GM19099 (cell line): ENCODE measurements around the gene CPE.

ENCODE experiments used
- POLR2A ChIP-seq: IDR thresholded peaks from 3 replicates; pipeline ENCODE4 v1.6.1; 2011; ENCODE audit warnings: low read depth; ENCODE audit not compliant: insufficient read length; ENCODE audit errors: extremely low read depth

CPE gene

DNA sequence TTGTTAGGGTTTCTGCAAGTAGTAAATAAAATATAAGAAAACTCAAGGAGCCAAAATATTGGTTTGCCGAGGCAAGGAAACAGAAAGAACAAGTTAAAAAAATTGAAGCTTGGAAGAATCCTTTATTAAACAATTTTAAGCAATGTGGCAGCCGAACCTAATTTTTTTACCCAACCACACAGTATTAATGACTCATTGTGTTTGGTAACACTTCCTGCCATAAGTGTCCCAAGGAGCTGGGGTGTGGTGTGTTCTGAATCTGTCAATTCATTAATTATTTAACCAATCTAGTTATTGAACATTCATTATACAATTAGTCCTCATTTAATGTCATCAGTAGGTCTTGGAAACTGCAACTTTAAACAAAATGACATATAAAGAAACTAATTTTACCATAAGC, 19.3 kb upstream of the CPE start:
- TF ChIP-seq POLR2A = no peak

DNA sequence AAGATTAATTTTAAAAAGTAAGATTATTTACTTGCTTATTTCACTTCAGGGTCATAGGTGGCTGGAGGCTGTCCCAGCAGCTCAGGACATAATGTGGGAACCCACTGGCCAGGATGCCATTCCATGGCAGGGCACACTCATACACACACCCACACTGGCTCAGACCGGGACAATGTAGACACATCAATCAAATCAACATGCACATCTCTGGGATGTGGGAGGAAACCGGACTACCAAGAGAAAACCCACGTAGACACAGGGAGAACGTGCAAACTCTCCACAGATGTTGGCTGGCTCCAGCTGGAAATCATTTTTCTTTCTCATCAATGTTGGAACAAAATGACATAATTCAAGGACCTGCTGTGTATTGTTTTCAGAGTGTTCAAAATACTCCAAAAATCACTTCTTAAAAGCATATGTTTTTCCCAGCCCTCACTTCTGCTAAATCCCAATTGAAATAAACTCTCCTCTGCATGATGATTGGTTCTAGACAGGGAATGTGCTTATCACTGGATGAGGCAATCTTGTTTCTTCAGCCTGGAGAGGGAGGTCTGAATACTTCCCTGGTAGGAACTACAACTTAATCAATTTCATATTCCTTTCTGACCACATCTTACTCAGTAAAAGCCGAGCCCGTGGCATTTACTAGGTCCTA, 18.6 kb upstream of the CPE start:
- TF ChIP-seq POLR2A = no peak

DNA sequence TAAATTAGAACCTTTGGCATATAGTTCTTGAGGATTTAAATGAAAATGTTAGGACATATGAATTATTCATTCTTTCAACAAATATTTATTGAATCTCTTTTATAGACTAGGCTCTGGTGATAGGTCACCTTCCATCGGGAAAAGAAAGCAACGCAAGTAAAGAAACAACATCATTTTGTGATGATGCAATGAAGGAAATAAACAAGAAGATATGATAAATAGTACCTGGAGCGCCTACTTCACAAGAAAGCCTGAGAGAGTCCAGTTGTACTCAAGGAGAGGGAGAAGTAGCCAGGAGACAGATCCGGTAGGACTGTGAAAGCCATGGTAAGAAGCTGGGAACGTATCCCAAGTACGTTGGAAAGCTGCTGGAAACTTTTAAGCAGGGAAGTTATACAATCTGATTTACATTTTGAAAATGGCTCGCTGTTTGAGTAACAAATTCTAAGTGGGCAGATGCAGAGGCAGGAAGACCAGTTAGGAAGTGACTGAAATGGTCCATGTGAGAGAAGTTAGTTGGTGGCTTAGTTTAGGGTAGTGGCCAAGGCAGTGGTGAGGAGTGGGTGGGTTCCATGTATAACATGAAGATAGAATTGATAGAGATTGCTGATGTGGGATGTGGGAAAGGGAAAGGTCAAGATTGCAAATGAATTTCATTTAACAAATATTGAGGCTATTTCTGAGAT, 17.7 kb upstream of the CPE start:
- no peak for TF ChIP-seq POLR2A

DNA sequence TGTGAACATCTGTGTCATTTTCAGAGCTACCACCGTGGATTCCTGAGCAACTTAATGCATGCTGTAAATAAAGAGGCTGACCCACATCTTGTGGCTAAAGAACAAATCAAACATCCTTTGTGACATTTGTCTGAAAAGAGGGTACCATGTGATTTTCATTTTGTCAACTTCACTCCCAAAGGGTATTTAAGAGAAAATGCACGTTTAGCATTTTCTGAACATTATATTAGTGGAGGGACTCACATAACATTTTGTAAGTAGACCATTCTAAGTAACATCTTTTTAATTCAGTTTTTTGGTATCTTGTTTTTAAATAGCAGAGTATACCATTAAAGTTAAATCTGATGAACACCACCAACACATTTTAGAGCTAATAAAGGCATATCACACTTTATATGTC, 17.0 kb upstream of the CPE start:
- no peak for TF ChIP-seq POLR2A

DNA sequence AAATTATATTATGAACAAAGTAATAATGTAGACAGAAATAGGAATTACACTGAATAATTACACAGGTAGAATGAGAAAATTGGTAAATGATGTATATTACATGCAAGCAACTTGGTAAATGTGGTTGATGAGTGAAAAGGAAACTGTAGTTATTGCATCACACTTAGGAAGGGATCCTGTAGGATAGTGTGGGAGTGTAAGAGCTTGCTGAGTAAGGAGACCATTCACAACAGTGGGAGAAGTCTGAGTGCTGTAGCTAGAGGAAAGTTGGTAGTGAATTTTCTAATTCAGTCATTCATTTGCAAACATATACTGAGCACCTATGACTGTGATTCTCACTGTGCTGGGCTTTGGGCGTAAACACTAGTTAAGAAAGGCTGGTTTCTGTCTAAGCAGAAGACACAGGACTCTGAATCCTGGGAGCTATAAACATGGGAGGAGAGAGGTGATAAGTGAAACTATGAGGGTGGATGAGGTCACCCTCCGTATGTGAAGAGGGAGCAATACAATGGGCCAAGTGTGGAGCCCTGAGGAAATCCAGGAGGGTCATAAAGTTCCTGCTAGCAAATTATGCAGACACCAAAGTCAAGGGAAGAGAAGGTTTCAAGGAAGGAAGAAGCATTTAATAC, 14.2 kb upstream of the CPE start:
- TF ChIP-seq POLR2A = no peak

DNA sequence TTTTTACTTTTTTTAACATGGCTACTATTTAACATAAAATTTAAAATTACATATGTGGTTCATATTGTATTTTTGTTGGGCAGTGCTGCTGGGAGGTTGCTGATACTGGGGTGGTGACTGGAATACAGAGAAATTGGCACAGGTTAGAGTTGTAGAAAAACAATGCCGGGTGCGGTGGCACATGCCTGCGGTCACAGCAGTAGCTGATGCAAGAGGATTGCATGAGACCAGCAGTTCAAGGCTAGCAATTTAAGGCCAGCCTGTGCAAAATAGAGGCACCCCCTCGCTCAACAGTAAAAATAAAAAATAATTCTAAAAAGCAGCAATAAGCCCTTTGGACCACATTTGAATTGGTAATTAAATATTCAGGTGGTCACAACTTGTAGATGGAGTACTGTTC, 11.8 kb upstream of the CPE start:
- no peak for TF ChIP-seq POLR2A

DNA sequence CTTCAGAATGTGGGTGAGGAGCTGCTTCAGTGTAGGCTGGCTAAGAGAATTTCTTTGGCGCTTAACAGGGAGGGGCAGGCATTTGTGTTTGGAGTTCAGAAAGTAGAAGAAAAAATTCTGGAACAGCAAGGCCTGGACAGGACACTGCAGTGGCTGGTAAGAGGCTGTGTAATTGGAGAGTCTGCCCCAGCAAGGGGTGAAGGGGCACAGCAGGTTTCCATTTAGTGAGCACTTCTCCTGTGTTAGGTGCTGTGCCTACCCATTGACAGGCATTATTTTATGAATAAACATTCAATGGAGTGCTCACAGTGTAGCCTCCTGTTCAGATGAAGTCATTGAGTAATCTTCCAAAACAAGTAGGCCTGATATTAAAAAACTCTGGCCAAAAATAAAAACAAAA, 10.7 kb upstream of the CPE start:
- no peak for TF ChIP-seq POLR2A

DNA sequence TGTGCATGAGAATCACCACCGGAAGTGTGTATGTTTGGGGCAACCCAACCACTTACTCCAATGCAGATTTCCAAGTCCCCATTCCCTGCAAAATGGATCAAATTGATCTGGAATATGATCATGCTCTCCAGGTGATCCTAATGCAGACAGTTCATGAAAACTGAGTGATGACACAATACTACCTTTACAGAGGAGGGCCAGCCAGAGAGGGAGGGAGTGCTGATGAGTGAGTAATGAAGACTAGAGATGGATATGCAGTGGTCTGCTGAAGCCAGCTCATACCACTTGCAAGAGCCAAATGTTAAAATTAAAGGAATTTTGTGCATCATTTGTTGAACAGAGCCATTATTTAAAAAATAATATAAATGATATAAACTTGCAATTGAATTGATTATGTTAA, 10.2 kb upstream of the CPE start:
- TF ChIP-seq POLR2A = no peak

DNA sequence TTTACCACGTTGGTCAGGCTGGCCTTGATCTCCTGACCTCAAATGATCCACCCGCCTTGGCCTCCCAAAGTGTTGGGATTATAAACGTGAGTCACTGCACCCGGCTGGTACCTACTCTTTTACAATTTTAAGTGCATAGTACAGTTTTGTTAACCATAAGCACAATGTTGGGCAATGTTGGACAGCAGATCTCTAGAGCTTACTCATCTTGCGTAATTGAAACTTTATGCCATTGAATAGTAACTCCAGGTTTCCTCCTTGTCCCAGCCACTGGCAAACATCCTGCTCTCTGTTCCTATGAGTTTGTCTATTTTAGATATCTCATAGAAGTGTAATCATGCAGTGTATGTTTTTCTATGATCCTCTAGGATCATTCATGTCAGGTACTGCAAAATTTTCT, 9.3 kb upstream of the CPE start:
- TF ChIP-seq POLR2A = no peak

DNA sequence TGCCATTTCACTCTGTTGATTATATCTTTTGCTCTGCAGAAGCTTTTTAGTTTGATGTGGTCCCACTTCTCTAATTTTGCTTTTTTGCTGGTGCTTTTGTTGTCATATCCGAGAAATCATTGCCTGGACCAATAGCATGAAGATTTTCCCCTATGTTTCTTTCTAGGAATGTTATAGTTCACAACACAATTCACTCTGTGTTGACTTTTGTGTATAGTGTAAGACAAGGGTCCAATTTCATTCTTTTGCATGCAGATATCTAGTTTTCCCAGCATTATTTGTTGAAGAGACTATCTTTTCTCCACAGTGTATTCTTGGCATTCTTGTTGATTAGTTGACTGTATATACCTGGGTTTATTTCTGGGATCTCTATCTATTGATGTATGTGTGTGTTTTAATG, 8.3 kb upstream of the CPE start:
- TF ChIP-seq POLR2A = no peak

DNA sequence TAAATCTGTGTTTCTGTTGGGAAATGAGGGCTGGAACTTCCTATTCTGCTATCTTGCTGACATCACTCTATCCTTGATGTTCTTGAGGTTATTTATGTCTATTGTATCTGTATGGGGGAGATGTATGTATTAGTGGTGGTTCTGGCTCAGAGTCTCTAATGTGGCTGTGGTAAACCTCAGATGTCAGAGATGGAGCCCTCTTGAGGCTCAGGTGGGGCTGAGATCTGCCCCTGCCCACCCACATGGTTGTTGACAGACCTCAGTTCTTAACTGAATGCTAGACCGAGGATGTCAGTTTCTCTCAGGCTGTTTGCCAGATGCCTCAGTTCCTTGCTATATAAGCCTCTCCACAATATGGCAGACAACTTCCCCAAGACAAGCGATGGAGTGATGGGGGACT, 3.3 kb upstream of the CPE start:
- TF ChIP-seq POLR2A = no peak

DNA sequence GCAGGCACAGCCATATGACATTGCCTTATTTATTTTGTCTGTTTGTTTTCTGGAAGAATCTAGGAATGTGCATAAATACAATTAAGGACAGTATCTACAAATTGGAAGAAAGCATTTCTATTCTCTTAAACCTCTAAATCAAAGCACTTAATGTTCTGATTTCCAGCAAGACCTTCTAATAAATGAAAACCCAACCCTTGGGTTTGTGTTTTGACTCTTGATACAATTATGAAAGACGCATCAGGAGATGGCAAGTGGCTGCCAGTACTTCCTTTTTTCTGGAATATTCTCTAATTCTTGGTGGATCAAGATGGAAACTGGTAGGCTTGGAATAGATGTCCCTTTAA, 437 bp upstream of the CPE start:
- no peak for TF ChIP-seq POLR2A

DNA sequence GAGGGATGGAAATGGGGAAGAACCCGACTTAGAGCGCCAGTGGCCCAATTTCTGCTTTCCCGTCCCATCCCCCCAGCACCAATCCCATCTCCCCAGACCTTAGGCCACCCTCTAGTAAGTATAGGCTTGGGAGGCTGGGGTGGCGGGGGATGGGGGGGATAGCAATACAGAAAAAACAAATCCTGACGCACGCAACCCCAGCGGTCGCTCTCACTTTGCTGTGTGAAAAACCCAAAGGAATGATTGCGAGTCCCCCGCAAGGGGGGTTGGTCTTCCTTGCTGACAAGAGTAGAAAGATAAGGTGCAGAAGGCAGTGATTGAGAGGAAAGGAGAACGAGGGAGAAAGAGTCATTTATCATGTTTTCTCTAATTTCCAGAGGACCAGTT, 863 bp downstream of the CPE start:
- no peak for TF ChIP-seq POLR2A

DNA sequence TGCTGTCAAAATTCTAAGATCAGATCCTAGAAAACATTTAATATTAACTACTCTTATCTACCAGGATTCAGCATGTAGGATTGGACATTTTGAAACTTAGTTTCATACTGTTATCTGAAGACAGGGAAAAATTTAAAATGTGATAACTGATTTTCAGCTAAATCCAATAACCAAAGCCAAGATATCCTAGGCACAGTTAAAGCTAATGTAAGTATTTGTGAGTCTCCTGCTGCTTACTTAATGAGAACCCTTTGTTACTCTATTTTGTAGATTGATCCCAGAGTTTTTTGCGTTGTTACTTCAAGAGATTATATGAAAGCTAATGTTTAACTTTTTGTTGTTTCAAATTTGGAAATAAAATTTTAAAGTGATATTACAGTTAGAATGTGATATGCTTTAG, 2.0 kb downstream of the CPE start:
- TF ChIP-seq POLR2A = no peak

DNA sequence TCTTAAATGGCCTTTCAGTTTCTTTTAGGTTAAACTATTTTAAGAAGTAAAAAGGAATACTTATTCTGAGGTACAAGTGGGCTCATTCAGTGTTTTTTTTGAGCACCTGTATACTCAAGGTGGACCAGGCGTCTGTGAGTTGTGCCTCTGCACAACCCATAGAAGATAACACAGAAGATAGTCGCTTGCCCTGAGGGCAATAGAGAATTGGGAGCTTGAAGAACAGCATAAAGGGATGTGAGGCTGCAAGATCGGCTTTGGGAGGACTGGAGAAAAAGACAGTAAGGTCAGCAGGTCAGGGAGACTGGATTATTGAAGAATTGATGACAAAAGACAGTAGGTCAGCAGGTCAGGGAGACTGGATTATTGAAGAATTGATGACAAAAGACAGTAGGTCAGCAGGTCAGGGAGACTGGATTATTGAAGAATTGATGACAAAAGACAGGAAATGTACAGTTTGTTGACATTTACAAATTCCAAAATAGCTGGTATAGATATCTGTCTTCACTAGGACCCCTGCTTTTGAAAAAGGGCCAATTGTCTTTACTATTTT, 3.1 kb downstream of the CPE start:
- no peak for TF ChIP-seq POLR2A

DNA sequence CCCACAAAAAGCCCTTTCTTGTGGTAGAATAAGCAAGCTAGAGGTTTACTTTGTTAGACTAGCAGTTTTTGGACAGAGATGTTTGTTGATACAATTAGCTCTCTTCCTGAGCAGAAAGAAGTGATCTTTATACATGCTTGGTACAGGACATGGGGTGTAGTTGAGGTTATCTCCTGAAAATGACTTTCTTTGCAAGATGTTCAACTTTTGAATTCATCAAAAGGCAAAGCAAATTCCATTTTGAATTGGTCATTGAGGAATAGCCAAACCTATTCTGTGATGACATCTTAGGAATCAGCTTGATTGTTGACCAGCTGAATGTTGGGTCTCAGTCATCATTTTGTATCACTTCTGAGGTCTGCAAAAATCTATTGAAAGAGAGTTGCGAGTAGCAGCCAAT, 3.8 kb downstream of the CPE start:
- no peak for TF ChIP-seq POLR2A
